ENCODE measurements around the gene RCAN3.

RCAN3 gene

GRCh38 chr1:24502709-24503058 lies at the start of gene RCAN3:
Gene RCAN3 (plus strand): TSS chr1:24502836. CDS start chr1:24514373, 11,537 bp downstream.
- DNase-seq (ENCODE audit: low spot score): peak; percentile 91

- DNase-seq (ENCODE audit: low spot score): no peak
Measured at GRCh38 chr1:24452922-24453485, 49.6 kb upstream of the RCAN3 start.

- DNase-seq (ENCODE audit: low spot score): no peak
Measured at GRCh38 chr1:24454673-24455072, 48.0 kb upstream of the RCAN3 start.

- no peak for DNase-seq (ENCODE audit: low spot score)
Measured at GRCh38 chr1:24455272-24455671, 47.4 kb upstream of the RCAN3 start.

GRCh38 chr1:24457866-24458265 lies 44.8 kb upstream of the RCAN3 start:
- DNase-seq (ENCODE audit: low spot score): no peak

- no peak for DNase-seq (ENCODE audit: low spot score)
Measured at GRCh38 chr1:24459551-24460266, 42.9 kb upstream of the RCAN3 start.

GRCh38 chr1:24462128-24462527 lies 40.5 kb upstream of the RCAN3 start:
- peak; percentile 75 for DNase-seq (ENCODE audit: low spot score)

GRCh38 chr1:24463776-24464735 lies 38.6 kb upstream of the RCAN3 start:
- no peak for DNase-seq (ENCODE audit: low spot score)

- no peak for DNase-seq (ENCODE audit: low spot score)
Measured at GRCh38 chr1:24465099-24465498, 37.5 kb upstream of the RCAN3 start.

- no peak for DNase-seq (ENCODE audit: low spot score)
Measured at GRCh38 chr1:24465638-24466037, 37.0 kb upstream of the RCAN3 start.

- DNase-seq (ENCODE audit: low spot score): no peak
Measured at GRCh38 chr1:24468685-24469316, 33.8 kb upstream of the RCAN3 start.

GRCh38 chr1:24470592-24470991 lies 32.0 kb upstream of the RCAN3 start:
- no peak for DNase-seq (ENCODE audit: low spot score)

GRCh38 chr1:24472527-24473251 lies 29.9 kb upstream of the RCAN3 start:
- DNase-seq (ENCODE audit: low spot score): no peak

GRCh38 chr1:24474193-24474592 lies 28.4 kb upstream of the RCAN3 start:
- DNase-seq (ENCODE audit: low spot score): no peak

GRCh38 chr1:24475700-24476099 lies 26.9 kb upstream of the RCAN3 start:
- no peak for DNase-seq (ENCODE audit: low spot score)

GRCh38 chr1:24476571-24476970 lies 26.1 kb upstream of the RCAN3 start:
- no peak for DNase-seq (ENCODE audit: low spot score)

GRCh38 chr1:24477309-24477708 lies 25.3 kb upstream of the RCAN3 start:
- no peak for DNase-seq (ENCODE audit: low spot score)

GRCh38 chr1:24481101-24481500 lies 21.5 kb upstream of the RCAN3 start:
- no peak for DNase-seq (ENCODE audit: low spot score)

- DNase-seq (ENCODE audit: low spot score): no peak
Measured at GRCh38 chr1:24481843-24482610, 20.6 kb upstream of the RCAN3 start.

GRCh38 chr1:24483441-24483840 lies 19.2 kb upstream of the RCAN3 start:
- no peak for DNase-seq (ENCODE audit: low spot score)

- DNase-seq (ENCODE audit: low spot score): no peak
Measured at GRCh38 chr1:24484199-24484598, 18.4 kb upstream of the RCAN3 start.

All from RKO (cell line).